Fibroblast of skin of right quadriceps (primary cell): Measurements from ENCODE around the gene URGCP.
A peak's percentile ranks its signal among the peaks of the same experiment; 100 is the strongest.

ENCODE experiments used
- DNase-seq: peaks from one replicate; pipeline ENCODE4 v3.0.0-alpha.2; 2013

Gene URGCP

GRCh38 chr7:43906331-43907010 is at the start of gene URGCP:
URGCP (minus strand) TSS chr7:43906596; CDS start chr7:43906575, 21 bp downstream.
- DNase-seq, result peak; percentile 44

GRCh38 chr7:43956027-43956426 is 49.6 kb upstream of the URGCP start:
- DNase-seq, result no peak

- DNase-seq, result peak; percentile 51
Measured at GRCh38 chr7:43954524-43955228, 48.3 kb upstream of the URGCP start.

- DNase-seq, result no peak
Measured at GRCh38 chr7:43953071-43953470, 46.7 kb upstream of the URGCP start.

GRCh38 chr7:43952028-43952427 is 45.6 kb upstream of the URGCP start:
- no peak for DNase-seq

GRCh38 chr7:43944286-43944685 is 37.9 kb upstream of the URGCP start:
- no peak for DNase-seq

GRCh38 chr7:43943417-43944187 is 37.2 kb upstream of the URGCP start:
- DNase-seq, result no peak

- no peak for DNase-seq
Measured at GRCh38 chr7:43942997-43943396, 36.6 kb upstream of the URGCP start.

GRCh38 chr7:43942250-43942649 is 35.9 kb upstream of the URGCP start:
- no peak for DNase-seq

- no peak for DNase-seq
Measured at GRCh38 chr7:43938892-43939482, 32.6 kb upstream of the URGCP start.

GRCh38 chr7:43937444-43937843 is 31.0 kb upstream of the URGCP start:
- DNase-seq, result no peak

- no peak for DNase-seq
Measured at GRCh38 chr7:43933902-43934560, 27.6 kb upstream of the URGCP start.

GRCh38 chr7:43931346-43931745 is 24.9 kb upstream of the URGCP start:
- no peak for DNase-seq

- no peak for DNase-seq
Measured at GRCh38 chr7:43929529-43930457, 23.4 kb upstream of the URGCP start.

GRCh38 chr7:43927810-43928209 is 21.4 kb upstream of the URGCP start:
- no peak for DNase-seq

GRCh38 chr7:43926798-43927123 is 20.4 kb upstream of the URGCP start:
- no peak for DNase-seq

- DNase-seq, result peak; percentile 53
Measured at GRCh38 chr7:43925984-43926797, 19.8 kb upstream of the URGCP start, which contains the start of gene UBE2D4. UBE2D4 (plus strand) TSS chr7:43926436; CDS start chr7:43926533, 97 bp downstream.

GRCh38 chr7:43922726-43923125 is 16.3 kb upstream of the URGCP start:
- no peak for DNase-seq

- DNase-seq, result no peak
Measured at GRCh38 chr7:43921423-43921822, 15.0 kb upstream of the URGCP start.

- DNase-seq, result no peak
Measured at GRCh38 chr7:43915907-43916306, 9.5 kb upstream of the URGCP start.

GRCh38 chr7:43914795-43915194 is 8.4 kb upstream of the URGCP start:
- no peak for DNase-seq
